Loucy (cell line): Measurements from ENCODE around the gene E2F7.

Experiments used
- CTCF ChIP-seq: fragments of 200-600 bp; sonication (generic); conservative IDR thresholded peaks from 2 replicates; pipeline ENCODE4 v1.5.1; 2014; ENCODE audit warnings: mild to moderate bottlenecking, antibody characterized with exemption, low read length
- EZH2phosphoT487 ChIP-seq: fragments of 200-600 bp; IDR thresholded peaks from 2 replicates; pipeline ENCODE4 v1.6.1; 2018; ENCODE audit warnings: antibody characterized with exemption, mild to moderate bottlenecking, moderate library complexity, borderline replicate concordance

GRCh38 chr12:77070382-77070781 lies 5.0 kb upstream of the E2F7 start:
- TF ChIP-seq CTCF = no peak
- TF ChIP-seq EZH2phosphoT487 = no peak
